GM23248 (cell line): ENCODE measurements around the gene LEFTY1. TPM values are rescaled to one million over a fixed set of nuclear protein-coding genes. Genes with fewer than 3 reads are reported as not detected.

ENCODE experiments used
- microRNA-seq: library from miRNA; unstranded; fragments of <30 nt; microRNA quantifications from one replicate; pipeline ENCODE4, GENCODE V29; 2016; ENCODE audit warnings: borderline number of aligned reads
- polyA plus RNA-seq: library from polyadenylated mRNA; unstranded; fragments of >200 nt; fragmentation: Nextera tagmentation; extraction: Ambion mirVana; gene quantifications from 2 replicates; pipeline ENCODE4 v1.2.1, GENCODE V29; 2016
- small RNA-seq: library from RNA; depleted of rRNA; stranded (forward); fragments of <200 nt; gene quantifications from one replicate; pipeline ENCODE3, GENCODE V24; 2014; ENCODE audit warnings: low read depth, low replicate concordance
- total RNA-seq: library from RNA; depleted of rRNA; stranded (reverse); fragments of >200 nt; shearing (Covaris generic); gene quantifications from 2 replicates; pipeline ENCODE4 v1.2.3, GENCODE V29; 2014; rRNA removed

Gene LEFTY1
- total and polyA plus RNA-seq, 2 experiments from 2014 or later, result not detected

Small RNAs within 50 kb of the gene (microRNA-seq; reads per million reads assigned to microRNA genes)
- not detected for gene MIR6741

Small RNAs within 50 kb of the gene (small RNA-seq; reads per million reads assigned to genes)
- gene AL117348.1, result not detected

Other genes with a start within 250 kb of the LEFTY1 start
- 113 and 125 TPM in 2 replicates for gene ENAH, start 236.0 kb downstream of the LEFTY1 start, total RNA-seq
- 35.5 and 40.1 TPM in 2 replicates for gene ENAH, start 236.0 kb downstream of the LEFTY1 start, polyA plus RNA-seq
- gene SRP9, start 111.3 kb downstream of the LEFTY1 start, total RNA-seq, result 321 and 446 TPM in 2 replicates
- gene SRP9, start 111.3 kb downstream of the LEFTY1 start, polyA plus RNA-seq, result 415 and 419 TPM in 2 replicates
- gene EPHX1, start 79.0 kb downstream of the LEFTY1 start, total RNA-seq, result 18.2 and 21.9 TPM in 2 replicates
- gene EPHX1, start 79.0 kb downstream of the LEFTY1 start, polyA plus RNA-seq, result 16.6 and 17.0 TPM in 2 replicates
- 9.7 and 11.9 TPM in 2 replicates for gene TMEM63A, start 6.8 kb downstream of the LEFTY1 start, total RNA-seq
- 8.5 and 13.5 TPM in 2 replicates for gene TMEM63A, start 6.8 kb downstream of the LEFTY1 start, polyA plus RNA-seq
- gene PYCR2, start 35.1 kb upstream of the LEFTY1 start, total RNA-seq, result 59.1 and 69.6 TPM in 2 replicates
- 55.5 and 61.1 TPM in 2 replicates for gene PYCR2, start 35.1 kb upstream of the LEFTY1 start, polyA plus RNA-seq
- gene LEFTY2, start 52.1 kb upstream of the LEFTY1 start, total RNA-seq, result not detected in 2 replicates
- gene LEFTY2, start 52.1 kb upstream of the LEFTY1 start, polyA plus RNA-seq, result not detected in 2 replicates
- 21.6 and 30.1 TPM in 2 replicates for gene SDE2, start 110.2 kb upstream of the LEFTY1 start, total RNA-seq
- 18.0 and 18.3 TPM in 2 replicates for gene SDE2, start 110.2 kb upstream of the LEFTY1 start, polyA plus RNA-seq
- 140 and 212 TPM in 2 replicates for gene H3-3A, start 173.6 kb upstream of the LEFTY1 start, total RNA-seq
- gene H3-3A, start 173.6 kb upstream of the LEFTY1 start, polyA plus RNA-seq, result 262 and 264 TPM in 2 replicates